ENCODE data around the gene MAP3K7.

Gene MAP3K7

GRCh38 chr6:90586836-90587638 lies at the start of gene MAP3K7:
TSS of gene MAP3K7 (minus strand) at chr6:90587072. CDS start at chr6:90586883, 189 bp downstream.
- DNase-seq (ENCODE audit: low spot score) = peak; percentile 94

- no peak for DNase-seq (ENCODE audit: low spot score)
Measured at GRCh38 chr6:90631046-90631445, 44.2 kb upstream of the MAP3K7 start.

GRCh38 chr6:90621581-90621980 lies 34.7 kb upstream of the MAP3K7 start:
- DNase-seq (ENCODE audit: low spot score) = no peak

- DNase-seq (ENCODE audit: low spot score) = no peak
Measured at GRCh38 chr6:90619221-90619620, 32.3 kb upstream of the MAP3K7 start.

GRCh38 chr6:90612313-90612680 lies 25.4 kb upstream of the MAP3K7 start:
- no peak for DNase-seq (ENCODE audit: low spot score)

GRCh38 chr6:90611543-90612312 lies 24.9 kb upstream of the MAP3K7 start:
- DNase-seq (ENCODE audit: low spot score) = no peak

GRCh38 chr6:90610751-90611542 lies 24.1 kb upstream of the MAP3K7 start:
- DNase-seq (ENCODE audit: low spot score) = peak; percentile 10

- DNase-seq (ENCODE audit: low spot score) = no peak
Measured at GRCh38 chr6:90610301-90610750, 23.5 kb upstream of the MAP3K7 start.

GRCh38 chr6:90605749-90606340 lies 19.0 kb upstream of the MAP3K7 start:
- no peak for DNase-seq (ENCODE audit: low spot score)

- DNase-seq (ENCODE audit: low spot score) = no peak
Measured at GRCh38 chr6:90604546-90604945, 17.7 kb upstream of the MAP3K7 start.

- DNase-seq (ENCODE audit: low spot score) = no peak
Measured at GRCh38 chr6:90599151-90599550, 12.3 kb upstream of the MAP3K7 start.

GRCh38 chr6:90598192-90598951 lies 11.5 kb upstream of the MAP3K7 start:
- DNase-seq (ENCODE audit: low spot score) = no peak

GRCh38 chr6:90596967-90597539 lies 10.2 kb upstream of the MAP3K7 start:
- DNase-seq (ENCODE audit: low spot score) = no peak

- no peak for DNase-seq (ENCODE audit: low spot score)
Measured at GRCh38 chr6:90595854-90596253, 9.0 kb upstream of the MAP3K7 start.

- no peak for DNase-seq (ENCODE audit: low spot score)
Measured at GRCh38 chr6:90586546-90586835, 381 bp downstream of the MAP3K7 start.

GRCh38 chr6:90584636-90585255 lies 2.1 kb downstream of the MAP3K7 start:
- DNase-seq (ENCODE audit: low spot score) = no peak

- no peak for DNase-seq (ENCODE audit: low spot score)
Measured at GRCh38 chr6:90583836-90584481, 2.9 kb downstream of the MAP3K7 start.

GRCh38 chr6:90583179-90583835 lies 3.6 kb downstream of the MAP3K7 start:
- DNase-seq (ENCODE audit: low spot score) = no peak

GRCh38 chr6:90581146-90581545 lies 5.7 kb downstream of the MAP3K7 start:
- DNase-seq (ENCODE audit: low spot score) = no peak
